ENCODE measurements around the gene ESR2.
"Not testable (repeated sequence)": the region's sequence is repeated elsewhere in the genome, so short reads cannot be mapped to it uniquely, and the experiment has no call there.

Gene ESR2

DNA sequence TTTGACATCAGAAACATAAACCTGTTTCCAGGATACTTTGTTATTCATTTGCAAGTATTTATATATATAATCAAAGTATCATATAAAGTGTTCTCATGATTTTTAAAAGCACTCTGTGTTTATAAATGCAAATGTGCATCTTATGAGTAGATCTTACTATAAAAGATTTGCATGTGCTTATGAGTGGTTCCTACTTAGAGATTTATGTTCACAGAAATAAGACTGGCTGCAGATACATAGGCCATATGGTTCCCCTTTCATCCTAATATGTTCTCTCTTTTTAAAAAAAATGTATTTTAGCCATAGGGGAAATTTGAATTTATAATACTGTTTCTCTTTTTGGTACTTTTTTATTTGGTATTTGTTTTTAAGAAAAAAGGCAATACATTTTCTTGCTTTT is 174.2 kb downstream of the ESR2 start:
- DNase-seq: no peak

GRCh38 chr14:64119500-64119899 is 174.7 kb downstream of the ESR2 start:
- DNase-seq: no peak

DNA sequence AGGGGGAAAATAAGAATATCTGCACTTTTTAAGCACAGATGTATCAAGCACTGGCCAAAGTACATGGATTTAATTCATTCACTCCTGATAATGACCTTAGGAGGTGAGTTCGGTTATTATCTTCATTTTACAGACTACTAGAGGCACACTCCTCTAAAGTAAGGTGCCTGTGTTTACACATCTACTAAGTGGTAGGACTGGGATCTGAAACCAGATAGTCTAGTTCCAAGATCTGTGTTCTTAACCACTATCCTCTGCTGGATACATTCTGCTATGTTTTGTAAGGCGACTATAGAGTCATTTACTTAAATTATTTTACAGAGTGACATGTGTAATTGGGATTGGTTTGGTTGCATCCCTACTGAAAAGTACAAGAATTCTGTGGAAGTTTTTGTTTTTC is 175.3 kb downstream of the ESR2 start:
- DNase-seq: no peak

DNA sequence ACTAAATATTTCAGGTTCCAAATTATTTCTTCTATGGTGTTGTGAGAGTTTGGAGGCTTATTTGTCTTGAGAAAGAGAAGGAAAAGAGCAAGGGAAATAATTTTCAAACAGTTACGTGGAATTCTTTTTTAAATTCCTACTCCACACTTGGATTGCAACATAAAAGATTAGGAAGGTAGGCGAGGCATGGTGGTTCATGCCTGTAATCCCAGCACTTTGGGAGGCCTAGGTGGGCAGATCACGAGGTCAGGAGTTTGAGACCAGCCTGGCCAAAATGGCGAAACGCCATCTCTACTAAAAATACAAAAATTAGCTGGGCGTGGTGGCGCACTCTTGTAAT is 175.8 kb downstream of the ESR2 start:
- not testable (repeated sequence) for DNase-seq

DNA sequence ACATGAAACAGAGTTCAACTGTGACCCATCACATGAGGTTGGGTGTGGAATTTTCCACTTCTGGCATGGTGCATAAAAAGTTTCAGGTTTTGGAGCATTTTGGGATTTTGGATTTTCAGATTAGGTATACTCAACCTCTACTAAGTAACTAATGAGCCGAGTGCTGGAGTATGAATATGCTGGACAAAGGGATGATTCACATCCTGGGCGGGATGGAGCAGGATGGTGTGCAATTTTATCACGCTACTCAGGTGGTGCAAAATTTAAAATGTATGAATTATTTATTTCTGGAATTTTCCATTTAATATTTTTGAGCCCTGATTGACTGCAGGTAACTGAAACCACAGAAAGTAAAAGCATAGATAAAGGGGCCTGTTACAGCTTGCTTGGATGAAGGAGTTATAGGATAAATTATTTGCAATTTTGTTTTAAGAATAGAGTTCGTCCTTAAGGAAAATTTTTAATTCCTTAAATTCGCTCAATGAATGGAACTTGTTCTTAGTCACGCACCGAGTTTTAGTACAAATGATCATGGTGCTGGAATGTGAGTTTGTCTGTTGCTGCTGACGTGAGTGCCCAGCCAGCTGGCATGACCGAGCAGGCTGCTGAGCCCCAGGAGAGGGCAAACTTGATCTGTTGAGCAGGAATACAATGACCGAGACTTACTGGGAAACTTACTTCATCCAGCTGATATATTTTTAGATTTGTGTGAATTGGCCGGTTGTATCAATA is 176.3 kb downstream of the ESR2 start:
- no peak for DNase-seq

DNA sequence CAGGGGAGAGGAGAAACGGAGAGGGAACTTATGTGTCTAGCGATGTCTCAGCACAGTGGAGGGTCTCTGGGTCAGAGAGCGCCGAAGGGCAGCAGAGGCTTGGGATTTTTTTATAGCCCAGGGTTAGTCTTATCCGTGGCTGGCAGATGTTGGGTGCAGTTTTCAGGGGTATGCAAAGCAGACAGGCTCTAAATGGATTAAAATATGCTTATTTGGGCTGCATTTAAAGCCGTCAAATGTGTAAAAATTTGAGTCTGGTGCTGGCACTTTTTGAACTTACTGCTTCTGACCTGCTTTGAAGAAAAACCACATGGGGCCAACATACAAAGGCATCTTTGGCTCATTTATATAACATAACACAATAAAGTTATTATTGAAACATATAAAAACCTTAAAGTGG is 178.8 kb downstream of the ESR2 start:
- no peak for DNase-seq

DNA sequence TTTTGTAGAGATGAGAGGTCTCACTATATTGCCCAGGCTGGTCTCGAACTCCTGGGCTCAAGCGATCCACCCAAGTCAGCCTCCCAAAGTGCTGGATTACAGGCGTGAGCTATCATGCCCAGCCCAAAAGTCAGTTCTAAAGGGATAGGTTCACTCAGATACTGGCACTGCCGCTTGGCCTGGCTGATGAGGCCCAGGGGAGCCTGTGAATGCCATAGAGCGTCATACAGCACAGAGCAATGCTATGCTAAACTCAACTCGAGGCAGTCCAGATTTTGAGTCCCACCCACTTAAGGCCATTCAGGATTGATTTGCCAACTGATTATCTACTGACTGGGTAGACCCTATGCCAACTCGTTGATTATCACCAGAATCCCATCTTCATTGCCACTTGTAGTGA is 179.4 kb downstream of the ESR2 start:
- no peak for DNase-seq

DNA sequence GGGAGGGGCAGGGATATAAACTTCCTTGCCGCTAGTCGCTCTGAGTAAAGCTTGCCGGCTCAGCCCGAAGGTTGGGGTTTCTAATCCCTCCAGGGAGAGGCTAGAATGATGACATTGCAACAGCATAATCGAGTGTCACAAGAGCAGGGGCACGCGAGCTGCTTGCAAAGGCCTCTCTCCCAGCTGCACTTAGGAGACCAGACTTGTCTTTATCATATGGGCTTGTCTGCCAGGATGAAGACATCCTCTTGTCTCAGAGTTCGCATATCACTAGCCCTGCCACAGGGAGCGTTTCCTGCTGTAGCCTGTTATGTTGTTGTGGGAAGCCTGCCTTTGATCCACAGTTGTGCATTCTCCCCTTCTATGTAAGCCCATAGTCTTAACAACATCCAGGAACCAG is 180.0 kb downstream of the ESR2 start:
- DNase-seq: no peak

DNA sequence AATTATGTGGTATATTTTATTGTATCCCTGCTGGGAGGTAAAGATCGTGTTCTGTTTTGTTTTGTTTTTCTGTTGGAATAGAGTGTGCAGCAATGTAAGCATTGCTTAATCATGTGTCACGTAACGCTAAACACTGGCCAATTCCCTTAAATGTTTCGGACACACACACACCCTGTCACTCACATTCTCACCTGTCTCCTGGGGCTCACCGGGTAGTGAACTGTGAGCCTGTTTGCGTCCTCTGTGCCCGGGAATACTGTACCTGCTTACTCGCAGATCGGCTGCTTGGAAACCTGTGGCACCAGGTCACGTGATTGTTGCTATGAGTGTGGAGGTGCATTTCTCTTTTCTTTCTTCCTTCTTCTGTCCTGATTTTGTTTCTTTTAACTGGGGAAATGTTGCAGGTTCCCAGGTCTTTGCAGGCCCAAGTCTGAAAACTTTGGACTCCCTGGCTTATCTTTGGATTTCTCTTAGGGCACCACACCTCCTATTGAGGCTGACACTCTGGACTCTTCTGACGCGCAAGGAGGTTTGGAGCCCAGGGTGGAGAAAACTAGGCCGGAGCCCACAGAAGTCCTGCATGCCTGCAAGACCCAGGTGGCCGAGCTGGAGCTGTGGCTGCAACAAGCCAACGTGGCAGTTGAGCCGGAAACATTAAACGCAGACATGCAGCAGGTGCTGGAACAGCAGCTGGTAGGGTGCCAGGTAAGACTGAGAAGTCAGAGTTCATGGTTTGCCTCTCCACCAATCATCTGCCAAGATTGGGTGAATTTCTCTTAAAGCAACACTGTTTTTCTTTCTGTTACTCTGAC is 181.1 kb downstream of the ESR2 start:
- DNase-seq: peak; percentile 38

DNA sequence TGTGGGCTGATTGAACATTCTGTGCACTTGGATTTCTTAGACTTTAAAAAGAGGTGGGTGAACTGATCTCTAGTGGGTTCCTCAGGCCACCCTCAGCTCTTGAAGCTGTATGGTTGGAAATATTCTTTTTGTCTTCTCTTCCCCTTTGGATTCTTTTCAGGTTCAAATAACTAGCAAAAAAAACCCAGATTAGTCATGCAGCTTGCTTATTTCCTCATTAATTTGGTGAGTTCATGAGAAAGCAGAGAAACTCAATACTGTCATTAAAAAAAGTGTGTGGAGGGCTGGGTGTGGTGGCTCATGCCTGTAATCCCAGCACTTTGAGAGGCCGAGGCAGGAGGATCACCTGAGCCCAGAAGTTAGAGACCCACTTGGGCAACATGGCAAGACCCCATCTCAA is 183.4 kb downstream of the ESR2 start:
- no peak for DNase-seq

- no peak for DNase-seq
These were observed 184.2 kb downstream of the ESR2 start for GRCh38 chr14:64109819-64110554.

DNA sequence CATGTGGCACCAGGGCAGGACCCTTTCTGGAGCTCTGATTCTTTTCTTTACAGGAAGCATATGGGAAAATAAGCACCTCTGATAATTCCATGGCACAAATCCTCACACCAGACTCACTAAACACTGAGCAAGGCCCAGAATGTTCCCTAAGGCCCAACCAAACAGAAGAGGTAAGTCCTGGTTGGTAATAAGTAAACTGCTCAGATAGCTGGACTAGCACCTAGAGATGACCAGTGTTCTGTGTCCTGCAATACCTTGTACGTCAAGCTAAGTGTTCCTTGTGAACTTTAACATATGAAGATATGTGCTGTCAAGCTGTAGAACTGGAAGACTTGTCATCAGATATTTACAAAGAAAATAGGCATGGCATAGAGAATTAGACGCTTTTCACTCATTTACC is 186.7 kb downstream of the ESR2 start:
- DNase-seq: no peak

GRCh38 chr14:64098120-64098519 is 196.1 kb downstream of the ESR2 start:
- DNase-seq: peak; percentile 76

- no peak for DNase-seq
These were observed 198.6 kb downstream of the ESR2 start for GRCh38 chr14:64095620-64096019.

DNA sequence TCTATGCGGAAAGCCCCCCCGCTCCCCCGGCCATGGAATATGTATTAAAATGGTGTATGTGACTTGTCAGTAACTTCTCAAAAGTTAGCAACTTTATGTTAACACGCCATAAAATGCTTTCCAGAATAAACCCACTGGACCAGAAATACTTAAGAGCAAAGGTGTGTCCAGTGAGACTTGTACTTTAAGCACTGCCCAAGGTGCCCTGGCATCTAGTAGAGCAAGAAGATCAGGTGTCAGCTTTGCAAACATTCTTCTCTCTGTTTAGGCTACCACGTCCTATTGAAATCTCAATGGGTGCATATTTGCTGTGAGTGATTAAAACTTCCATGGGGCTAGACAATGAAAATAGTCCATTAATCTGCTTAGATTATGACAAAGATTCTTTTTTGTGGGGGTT is 201.2 kb downstream of the ESR2 start:
- peak; percentile 90 for DNase-seq

DNA sequence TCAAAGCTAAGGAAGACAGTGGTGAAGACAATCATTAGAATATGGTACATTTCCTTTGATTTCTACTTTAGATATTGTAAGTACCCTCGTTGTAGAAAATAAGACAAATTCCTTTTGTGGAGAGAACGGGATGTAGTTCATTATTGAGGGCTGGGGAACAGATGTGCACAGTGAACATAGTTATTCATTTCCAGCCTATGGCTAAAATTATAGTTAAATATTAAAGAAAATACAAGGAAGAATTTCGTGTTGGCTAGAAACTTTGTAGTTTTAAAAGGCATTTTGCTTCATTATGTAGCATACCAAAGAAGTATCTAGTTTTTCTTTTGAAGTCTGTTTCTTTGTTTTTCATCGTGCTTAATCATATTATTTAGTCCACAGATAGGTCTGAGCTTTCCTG is 201.8 kb downstream of the ESR2 start:
- DNase-seq: no peak

GRCh38 chr14:64091217-64091616 is 203.0 kb downstream of the ESR2 start:
- DNase-seq: peak; percentile 41

DNA sequence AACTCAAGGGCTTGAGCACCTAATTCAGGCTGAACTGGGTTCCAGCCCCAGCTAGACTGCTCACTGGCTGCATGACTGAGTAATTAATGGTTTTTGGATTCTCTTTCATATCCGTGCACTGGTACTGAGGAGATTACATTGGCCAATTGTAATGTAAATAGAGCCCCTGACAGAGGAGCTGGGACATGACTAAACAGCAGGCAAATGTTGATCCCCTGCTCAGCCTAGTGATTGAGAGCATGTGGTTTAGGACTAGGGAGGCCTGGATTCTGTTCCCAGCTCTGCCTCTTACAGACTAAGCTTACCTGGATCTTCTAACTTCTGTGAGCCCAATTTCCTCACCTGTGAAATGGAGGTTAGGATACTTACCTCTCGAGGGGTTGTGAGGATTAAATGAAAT is 204.3 kb downstream of the ESR2 start:
- DNase-seq: no peak

DNA sequence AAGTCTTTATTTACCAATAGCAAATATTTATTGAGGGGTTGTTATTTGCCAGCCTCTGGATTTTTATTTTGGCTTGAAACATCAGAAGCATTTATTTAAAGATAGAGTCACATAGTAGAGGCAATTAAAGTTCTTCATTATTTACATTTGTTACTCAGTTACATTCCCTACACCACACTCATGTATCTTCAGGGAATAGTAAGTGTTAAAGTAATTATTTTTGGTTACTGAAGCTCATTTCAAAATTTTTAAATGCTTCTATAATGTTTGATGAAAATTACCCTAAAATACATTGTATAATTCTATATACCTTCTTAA is 205.6 kb downstream of the ESR2 start:
- no peak for DNase-seq

GRCh38 chr14:64082837-64083236 is 211.3 kb downstream of the ESR2 start:
- no peak for DNase-seq

DNA sequence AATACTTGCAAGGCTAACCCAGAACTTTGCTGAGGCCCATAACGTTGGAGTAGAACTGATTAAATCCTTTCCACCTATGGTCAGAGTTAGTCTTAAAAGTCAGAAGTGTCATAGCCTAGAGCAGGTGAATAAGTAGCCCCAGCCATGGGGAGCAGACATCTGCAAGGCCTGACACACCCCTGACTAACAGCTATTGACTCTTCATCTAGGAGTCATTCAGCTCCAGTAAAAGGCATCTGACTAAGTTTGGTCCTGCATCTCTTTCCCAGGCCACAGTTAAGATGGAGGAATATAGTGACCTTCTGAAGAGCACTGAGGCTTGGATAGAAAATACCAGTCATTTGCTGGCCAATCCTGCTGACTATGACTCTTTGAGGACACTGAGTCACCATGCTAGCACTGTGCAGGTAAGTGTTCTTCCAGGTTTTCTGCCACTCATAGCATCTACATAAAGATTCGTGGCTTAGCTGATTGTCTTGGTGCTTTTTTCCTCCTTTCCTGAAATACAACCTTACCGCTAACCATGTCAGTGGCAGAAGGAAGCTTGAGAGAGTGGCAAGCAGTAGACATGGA is 212.9 kb downstream of the ESR2 start:
- no peak for DNase-seq

- DNase-seq: no peak
These were observed 213.7 kb downstream of the ESR2 start for GRCh38 chr14:64080452-64080851.

DNA sequence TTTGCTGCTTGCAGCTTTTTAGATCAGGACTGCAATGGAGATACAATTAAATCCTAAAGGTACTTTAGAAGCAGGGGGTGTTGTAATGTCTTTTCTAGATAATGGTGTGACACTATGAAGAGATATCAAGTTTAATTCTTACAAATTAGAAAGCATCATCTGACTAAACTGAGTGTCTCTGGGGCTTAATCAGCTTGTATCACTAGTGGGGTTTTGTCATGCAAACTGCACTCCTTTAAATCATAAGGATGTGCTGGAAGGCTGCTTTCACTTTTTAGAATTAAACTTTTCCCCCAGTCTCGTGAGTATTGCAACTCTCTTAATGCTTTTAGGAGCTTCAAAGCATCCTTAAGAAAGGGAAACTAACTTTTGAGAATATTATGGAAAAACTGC is 218.6 kb downstream of the ESR2 start:
- no peak for DNase-seq

Measured in DMS79 treated with DMSO at 0.1 percent for 48 hours (cell line).